ENCODE data around the gene CCDC78.

CCDC78 gene

DNA sequence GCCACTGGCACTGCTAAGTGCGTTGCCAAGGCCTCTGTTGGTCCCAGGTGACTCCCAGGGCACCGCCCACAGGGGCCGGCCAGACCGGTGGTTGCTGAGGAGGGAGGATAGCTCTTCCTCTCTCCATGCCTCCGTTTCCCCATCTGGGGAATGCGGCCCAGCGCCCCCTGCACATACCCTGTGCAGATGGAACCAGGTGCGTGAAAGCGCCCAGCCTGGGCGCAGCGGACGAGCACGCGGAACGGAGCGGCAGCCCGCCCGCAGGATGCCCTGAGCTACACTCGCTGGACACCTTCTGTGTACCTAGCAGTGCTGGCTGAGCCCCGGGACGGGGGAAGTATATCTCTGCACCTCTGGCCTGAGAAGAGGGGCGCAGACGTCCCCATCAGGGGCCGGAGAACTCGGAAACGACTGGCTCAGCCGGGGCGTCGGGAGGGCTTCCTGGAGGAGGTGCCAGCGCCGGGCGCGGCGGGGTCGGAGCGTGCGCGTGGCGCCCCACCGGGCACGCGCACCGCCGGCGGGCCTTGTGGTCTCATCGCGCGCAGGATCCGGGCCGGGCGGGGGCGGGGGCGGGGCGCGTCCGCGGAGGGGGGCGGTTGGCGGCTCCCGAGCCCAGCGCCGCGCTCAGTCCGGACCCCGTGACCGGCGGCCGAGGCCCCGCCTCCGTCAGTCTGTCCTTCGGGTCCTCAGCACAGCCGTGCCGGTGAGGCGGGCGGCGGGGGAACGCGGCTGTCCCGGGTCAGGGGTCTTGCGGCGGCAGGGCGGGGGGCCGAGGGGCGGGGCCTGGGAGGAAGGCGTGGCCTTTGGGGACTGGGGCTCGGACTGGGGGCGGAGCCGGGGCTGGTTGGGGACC, at the start of gene CCDC78, which contains the start of gene HAGHL:
TSS of gene CCDC78 (minus strand) at position 6 of the 853 bp plus-strand sequence. CDS start 76 bp downstream, outside the sequence.
TSS of gene HAGHL (plus strand) at position 669 of the 853 bp plus-strand sequence. CDS start 404 bp downstream, outside the sequence.
- no peak for DNase-seq

DNA sequence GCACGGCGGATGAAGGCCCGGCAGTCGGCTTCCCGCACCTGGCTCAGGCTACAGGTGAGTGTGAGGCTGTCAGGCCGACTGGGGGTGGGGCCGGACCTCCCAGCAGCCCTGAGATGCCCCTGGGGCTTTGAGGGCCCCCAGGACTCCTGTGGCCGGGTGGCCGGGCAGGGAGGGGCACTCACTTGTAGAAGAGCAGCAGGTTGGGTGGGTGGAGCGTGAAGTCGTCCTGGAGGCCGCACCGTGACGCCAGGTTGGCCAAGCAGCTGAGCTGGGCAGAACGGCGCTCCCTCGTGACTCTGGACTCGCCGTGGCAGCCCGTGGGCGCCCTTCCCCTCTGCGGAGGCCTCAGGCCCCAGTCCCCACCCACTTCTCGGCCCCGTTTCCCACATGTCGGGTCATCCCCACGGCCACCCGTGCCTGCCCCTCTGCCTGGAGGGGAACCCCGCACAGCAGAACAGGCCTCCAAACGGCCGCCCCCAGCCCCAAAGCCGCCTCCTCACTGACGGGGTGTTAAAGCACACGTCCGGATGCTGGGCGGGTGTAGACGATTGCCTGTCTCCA, 49.1 kb upstream of the CCDC78 start:
- no peak for DNase-seq

DNA sequence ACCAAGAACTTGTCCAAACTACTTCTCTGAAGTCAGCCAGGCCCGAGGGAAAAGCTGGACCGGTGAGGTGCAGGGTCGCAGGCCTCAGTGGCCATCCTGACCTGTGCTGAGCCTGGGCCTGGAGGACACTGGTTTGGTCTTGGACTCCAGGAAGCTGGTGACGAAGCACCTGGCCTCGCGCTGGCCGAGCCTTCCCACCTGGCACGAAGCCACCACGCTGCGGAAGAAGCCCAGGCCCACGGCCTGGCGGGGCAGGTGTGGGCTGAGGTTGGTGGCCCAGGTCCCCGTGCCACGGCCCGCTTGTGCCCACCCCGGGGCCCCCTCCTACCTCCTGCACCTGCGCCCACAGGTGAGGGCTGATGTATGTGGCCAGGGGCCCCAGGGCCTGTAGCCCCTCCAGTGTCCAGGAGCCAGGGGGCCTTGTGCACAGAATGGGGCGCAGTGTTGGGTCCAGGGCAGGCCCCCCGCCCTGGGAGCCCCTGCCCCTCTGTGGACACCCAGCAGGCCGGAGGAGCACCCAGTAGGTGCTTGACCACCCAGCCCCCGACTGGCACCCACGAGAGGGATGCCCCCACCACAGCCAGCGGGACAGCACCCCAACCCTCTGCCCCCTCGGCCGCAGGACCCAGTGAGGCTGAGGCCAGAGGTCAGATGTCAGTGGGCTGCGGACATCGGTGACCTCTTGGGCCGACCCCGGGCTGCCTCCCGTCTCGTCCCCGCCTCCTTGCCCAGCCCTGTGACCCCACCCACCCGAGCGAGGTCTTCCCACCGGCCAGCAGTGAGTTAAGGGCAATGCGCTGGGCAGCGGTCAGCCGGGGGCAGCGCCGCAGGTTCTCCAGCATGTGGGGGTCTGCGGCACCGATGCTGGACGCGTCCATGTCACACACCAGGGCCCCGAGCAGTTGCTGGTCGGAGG, 48.1 kb upstream of the CCDC78 start:
- DNase-seq = no peak

DNA sequence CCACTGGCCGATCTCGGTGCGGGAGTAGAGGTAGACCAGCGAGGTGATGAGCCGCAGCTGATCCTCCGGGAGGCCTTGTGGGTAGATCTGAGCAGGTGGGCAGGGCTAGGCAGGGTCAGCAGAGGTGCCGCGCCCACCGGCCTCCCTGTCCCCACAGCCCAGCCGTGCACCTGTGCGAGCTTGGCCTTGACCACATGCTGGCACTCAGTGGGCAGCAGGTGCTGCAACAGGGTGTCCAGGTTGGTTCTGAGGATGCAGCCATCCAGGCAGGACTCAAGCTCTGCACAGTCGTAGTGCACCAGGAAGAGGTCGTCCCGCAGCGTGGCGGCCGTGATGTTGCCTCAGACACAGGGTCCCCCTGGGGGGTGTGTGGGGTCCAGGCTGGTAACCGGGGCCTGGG, 46.7 kb upstream of the CCDC78 start:
- DNase-seq = no peak

DNA sequence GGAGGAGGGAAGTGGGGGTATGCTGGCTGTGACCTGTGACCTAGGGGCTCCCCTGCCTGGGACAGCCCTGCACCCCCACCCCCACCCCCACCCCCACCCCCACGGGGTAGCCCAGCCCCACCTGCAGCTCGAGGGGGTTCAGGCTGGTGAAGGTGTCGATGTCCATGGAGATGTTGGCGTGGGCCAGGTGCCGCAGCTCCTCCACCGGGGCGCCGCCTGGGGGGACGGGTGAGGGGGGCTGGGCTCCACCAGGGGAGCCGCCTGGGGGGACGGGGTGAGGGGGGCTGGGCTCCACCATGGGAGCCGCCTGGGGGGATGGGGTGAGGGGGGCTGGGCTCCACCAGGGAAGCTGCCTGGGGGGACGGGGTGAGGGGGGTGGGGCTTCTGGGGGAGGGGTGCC, 44.2 kb upstream of the CCDC78 start:
- no peak for DNase-seq

DNA sequence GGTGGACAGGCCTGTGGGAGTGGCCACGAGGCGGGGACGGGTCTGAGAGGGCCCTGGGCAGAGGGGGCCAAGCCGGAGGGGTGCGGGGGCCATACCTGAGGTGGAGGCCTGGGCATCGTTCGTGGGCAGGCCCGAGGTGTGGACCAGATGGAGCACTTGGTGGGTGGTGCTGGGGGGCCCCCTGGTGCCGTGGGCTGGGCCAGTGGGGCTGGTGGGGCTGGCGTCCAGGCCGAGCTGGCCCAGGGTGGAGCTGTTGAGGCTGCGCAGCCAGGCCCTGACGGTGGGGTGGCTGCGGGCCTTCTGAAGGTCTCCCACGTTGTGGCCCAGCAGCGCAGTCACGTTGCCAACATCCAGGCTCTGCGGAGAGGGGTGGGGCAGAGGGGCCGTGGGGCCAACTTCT, 43.7 kb upstream of the CCDC78 start:
- no peak for DNase-seq

DNA sequence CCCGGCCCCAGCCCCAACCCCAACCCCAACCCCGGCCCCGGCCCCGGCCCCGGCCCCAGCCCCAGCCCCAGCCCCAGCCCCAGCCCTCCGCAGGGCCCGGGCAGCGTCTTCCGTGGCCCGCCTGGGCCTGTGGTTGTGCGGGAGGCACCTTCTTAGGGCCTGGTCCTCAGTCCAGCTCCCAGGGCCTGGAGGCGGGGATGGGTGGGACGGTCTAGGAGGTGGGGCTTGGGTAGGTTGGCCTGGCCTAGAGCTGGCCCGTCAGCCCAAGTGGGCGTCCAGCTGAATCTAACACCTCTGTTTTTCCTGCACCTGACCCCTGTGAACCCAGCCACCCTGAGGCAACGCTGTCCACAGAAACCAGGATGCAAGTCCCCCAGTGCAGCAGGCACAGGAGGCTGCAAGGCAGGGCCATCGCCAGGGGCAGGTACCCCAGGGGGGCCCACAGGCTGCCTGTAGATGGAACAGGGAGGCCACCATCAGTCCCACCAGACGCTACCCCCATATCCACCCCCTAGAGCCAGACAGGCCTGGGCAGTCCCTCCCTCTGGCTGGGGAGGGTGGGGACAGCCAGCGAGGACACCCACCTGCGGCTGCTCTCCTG, 43.0 kb upstream of the CCDC78 start:
- no peak for DNase-seq

DNA sequence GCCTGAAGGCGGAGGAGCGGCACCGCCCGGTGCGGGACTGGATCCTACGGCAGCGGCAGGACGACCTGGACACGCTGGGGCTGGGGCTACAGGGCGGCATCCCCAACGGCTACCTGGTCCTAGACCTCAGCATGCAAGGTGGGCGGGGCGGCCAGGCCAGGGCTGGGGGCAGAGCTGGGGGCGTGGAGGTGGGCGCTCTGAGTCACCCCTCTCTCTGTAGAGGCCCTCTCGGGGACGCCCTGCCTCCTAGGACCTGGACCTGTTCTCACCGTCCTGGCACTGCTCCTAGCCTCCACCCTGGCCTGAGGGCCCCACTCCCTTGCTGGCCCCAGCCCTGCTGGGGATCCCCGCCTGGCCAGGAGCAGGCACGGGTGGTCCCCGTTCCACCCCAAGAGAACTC, 42.2 kb upstream of the CCDC78 start:
- DNase-seq = no peak

DNA sequence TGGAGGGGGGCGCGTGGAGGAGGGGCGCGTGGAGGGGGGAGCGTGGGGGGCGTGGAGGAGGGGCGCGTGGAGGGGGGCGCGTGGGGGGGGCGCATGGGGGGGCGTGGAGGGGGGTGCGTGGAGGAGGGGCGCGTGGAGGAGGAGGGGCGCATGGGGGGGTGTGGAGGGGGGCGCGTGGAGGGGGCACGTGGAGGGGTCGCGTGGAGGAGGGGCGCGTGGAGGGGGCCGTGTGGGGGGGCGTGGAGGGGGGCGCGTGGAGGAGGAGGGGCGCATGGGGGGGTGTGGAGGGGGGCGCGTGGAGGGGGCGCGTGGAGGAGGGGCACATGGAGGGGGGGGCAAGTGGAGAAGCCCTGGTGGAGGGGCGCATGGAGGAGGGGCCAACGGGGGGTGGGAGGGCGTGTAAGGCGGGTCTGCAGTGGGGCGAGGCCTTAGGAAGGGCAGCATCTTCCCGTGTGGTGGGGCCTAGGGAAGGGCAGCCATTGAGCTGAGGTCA, 41.5 kb upstream of the CCDC78 start:
- DNase-seq = no peak

DNA sequence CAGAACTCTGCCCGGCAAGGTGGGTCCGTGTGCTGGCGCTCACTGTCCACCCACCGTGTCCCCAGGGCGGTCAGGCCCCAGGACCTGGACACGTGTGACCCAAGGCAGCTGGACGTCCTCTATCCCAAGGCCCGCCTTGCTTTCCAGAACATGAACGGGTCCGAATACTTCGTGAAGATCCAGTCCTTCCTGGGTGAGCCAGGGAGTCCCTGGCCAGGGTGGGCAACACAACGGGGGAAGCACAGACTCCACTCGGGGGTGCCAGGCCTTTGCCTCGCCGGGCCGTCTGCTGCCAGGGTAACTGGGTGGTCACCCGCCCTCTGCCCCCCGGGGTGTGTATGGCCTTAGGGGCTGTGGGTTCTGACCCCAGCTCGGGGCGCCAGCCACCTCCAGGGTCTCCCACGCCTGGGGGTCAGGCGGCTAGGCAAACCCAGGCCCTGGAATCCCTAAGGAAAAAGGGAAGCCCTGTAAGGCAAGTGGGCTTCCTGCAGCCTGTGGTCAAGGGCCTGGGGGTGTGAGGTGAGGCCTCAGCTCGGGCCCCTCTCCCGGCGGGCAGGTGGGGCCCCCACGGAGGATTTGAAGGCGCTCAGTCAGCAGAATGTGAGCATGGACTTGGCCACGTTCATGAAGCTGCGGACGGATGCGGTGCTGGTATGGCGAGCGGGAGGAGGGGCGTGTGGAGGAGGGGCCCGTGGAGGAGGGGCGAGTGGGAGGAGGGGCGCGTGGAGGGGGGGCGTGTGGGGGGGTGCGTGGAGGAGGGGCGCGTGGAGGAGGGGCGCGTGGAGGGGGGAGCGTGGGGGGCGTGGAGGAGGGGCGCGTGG, 40.8 kb upstream of the CCDC78 start:
- DNase-seq = no peak

DNA sequence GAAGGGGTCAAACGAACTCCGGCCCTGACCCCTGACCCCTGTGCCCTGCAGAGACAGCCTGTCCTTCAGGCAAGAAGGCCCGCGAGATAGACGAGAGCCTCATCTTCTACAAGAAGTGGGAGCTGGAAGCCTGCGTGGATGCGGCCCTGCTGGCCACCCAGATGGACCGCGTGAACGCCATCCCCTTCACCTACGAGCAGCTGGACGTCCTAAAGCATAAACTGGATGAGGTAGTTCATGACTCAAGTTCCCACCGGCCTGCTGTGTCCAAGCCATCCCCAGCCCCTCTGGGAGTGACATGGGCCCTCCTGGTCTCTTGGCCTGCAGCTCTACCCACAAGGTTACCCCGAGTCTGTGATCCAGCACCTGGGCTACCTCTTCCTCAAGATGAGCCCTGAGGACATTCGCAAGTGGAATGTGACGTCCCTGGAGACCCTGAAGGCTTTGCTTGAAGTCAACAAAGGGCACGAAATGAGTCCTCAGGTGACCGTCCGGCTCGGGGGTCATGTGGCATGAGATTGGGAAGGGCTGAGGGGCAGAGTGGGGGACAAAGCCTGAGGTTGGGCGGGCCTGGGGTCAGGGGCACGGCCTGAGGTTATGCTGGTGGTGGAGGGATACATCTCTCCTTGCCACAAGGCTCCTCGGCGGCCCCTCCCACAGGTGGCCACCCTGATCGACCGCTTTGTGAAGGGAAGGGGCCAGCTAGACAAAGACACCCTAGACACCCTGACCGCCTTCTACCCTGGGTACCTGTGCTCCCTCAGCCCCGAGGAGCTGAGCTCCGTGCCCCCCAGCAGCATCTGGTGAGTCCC, 40.0 kb upstream of the CCDC78 start:
- no peak for DNase-seq

DNA sequence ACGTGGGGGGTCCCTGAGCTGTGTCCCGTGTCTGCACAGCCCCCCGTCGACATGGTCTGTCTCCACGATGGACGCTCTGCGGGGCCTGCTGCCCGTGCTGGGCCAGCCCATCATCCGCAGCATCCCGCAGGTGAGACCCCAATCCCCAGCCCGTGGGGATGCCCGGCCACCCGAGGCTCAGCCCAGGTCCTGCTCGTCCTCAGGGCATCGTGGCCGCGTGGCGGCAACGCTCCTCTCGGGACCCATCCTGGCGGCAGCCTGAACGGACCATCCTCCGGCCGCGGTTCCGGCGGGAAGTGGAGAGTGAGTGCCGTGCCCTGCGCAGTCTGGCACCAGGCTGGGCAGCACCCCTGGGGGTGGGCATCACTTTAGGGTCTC, 39.2 kb upstream of the CCDC78 start:
- no peak for DNase-seq

DNA sequence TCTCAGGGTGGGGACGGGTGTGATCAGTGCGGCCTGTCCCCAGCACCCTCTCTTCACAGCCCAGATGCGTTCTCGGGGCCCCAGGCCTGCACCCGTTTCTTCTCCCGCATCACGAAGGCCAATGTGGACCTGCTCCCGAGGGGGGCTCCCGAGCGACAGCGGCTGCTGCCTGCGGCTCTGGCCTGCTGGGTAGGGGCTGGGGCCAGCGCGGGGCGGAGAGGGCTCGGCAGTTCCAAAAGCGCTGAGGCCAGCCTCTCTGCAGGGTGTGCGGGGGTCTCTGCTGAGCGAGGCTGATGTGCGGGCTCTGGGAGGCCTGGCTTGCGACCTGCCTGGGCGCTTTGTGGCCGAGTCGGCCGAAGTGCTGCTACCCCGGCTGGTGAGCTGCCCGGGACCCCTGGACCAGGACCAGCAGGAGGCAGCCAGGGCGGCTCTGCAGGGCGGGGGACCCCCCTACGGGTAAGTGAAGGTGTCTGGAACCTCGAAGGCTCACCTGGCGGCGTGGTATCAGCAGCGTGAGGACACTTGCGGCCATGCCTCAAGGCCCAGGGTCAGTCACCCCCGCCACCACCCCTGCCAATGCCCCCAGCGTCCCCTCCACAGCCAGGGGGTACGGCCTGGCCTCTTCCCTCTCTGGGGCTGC, 38.7 kb upstream of the CCDC78 start:
- DNase-seq = no peak

DNA sequence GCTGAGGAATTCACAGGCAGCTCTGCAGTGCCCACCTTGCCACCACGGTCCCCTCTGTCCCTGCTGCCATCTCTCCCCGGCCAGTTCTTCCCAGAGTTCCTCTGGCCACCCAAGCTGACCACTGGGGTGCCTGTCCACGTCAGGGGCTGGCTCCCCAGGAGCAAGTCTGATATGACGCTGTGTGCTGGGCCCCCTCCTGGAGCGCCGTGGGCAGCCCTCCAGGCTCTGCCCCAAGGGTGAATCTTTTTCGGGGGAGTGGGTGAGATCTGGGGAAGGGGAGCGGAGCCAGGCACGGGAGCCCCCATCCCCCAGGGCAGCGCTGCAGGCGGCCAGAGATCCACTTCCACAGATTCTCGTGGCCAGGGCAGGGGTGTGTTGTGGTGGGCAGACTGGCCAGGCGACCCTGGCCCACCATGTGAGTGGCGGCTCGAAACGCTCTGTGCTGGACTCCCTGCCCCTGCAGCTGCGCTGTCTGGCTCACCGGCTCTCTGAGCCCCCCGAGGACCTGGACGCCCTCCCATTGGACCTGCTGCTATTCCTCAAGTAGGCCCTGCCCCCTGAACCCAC, 38.0 kb upstream of the CCDC78 start:
- no peak for DNase-seq

DNA sequence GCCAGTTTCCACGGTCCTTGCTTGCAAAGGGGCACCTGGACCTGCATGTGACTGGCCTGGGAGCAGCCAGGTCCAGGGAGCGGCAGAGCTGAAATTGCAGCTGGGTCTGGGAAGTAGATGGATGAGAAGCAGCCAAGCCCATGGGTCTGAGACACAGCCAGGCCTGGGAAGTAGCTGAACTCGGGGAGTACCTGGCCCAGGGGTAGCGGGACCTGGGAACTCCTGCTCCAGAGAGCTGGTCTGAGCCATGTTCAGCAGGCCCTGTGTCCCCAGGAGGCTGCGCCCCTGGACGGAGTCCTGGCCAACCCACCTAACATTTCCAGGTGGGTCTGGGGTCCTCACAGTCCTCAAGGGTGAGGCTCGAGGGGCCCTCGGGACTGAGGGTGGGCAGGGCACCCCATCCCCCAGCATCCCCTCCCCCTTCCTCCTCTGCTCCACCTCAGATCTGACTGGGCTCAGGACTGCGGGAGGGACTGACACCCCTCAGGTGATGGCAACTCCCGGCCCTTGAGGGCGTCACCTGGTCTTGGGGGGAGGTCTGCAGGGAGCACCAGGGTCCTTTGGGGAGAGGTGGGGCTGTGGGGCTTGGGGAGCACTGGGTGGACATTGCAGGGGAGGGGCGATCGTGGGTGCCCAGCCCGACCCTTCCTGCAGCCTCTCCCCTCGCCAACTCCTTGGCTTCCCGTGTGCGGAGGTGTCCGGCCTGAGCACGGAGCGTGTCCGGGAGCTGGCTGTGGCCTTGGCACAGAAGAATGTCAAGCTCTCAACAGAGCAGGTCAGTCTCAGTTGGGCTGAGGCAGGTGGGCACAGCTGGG, 37.3 kb upstream of the CCDC78 start:
- no peak for DNase-seq

DNA sequence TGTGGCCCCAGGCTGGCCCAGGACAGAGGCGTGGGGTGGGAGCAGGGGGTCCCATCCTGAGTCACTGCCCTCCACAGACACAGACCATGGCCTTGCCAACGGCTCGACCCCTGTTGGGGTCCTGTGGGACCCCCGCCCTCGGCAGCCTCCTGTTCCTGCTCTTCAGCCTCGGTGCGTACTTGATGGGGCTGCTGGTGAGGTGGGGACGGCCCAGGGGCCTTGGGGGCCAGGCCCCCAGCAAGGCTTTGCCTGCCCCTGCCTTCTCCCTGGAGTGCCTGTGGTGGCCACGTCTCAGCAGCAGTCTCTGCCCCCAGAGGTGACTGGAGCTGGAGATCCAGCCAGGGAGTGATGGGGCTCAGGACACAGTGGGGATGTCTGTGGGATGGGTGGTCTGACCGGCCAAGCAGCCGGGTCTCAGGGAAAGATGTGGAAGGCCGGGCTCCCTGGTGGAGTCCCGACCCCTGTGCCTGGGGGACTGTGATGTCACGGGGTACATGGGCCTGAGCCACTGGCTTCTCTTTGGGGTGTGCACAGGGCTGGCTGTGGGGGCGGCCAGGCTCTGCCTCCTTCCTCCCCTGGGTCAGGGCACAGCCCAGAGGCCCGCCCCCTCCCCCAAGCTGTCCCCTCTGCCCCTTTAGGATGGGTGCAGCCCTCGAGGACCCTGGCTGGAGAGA, 36.5 kb upstream of the CCDC78 start:
- DNase-seq = no peak

DNA sequence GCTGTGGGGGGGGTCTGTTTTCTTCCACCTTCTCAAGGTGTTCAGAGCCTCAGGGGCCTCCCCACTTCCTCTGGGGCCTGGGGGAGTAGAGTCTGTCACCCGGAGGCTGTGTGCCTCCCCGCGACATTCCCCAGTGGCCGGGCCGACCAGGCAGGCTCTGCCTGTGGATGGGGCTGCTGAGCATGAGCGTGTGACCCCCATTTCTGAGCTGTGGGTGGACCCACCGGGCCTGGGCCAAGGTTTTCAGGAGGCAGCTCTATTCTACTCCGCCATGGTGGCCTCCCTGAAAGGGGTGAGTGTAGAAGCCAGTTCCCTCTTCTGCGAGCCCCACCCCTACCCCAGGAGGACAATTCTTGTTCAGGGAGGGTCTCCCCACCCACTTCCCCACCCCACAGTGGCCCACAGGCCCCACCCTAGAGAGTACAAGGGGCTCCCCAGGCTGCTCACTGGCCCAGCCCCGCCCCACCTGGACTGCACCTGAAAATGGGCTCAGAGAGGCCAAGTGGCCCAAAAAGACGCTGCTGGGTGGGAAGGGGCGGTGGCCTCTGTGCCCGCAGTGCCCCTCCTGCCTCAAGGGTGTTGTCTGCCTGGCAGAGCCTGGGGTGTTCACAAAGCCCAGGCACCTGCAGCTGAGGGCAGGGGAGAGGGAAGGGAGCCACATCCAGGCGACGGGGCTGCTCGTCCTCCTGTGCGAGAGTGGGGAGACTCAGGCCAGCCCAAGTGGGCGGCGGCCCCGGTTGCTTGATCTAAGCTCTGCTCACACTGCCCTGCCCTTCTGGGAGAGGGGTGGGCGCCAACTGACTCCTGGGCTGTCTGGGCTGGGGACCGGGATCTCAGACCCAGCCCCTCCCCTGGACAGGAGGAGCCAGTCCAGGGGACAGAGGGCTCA, 35.6 kb upstream of the CCDC78 start:
- no peak for DNase-seq
